H9 (cell line): Measurements from ENCODE around the gene TPD52L3. TPM values are rescaled to one million over a fixed set of nuclear protein-coding genes. Genes with fewer than 3 reads are reported as not detected.

Experiments used
- DNase-seq: peaks from one replicate; pipeline ENCODE4 v3.0.0-alpha.2; 2017
- H2AFZ ChIP-seq: one replicate; pipeline ENCODE4 v1.6.1; 2013; ENCODE audit warnings: mild to moderate bottlenecking, low read length, control low read depth, moderate library complexity
- H2AK5ac ChIP-seq: 2 replicates; pipeline ENCODE4 v1.6.1; 2013; ENCODE audit warnings: low read length, control low read depth, mixed read lengths; ENCODE audit not compliant: insufficient read length
- H2BK120ac ChIP-seq: one replicate; pipeline ENCODE4 v1.6.1; 2013; ENCODE audit warnings: low read depth, mild to moderate bottlenecking, low read length, control low read depth, inconsistent platforms; ENCODE audit not compliant: poor library complexity, severe bottlenecking
- H2BK12ac ChIP-seq: 2 replicates; pipeline ENCODE4 v1.6.1; 2013; ENCODE audit warnings: low read length, control low read depth, mixed read lengths, low read depth; ENCODE audit not compliant: insufficient read length
- H2BK15ac ChIP-seq: 2 replicates; pipeline ENCODE4 v1.6.1; 2013; ENCODE audit warnings: low read depth, low read length, control low read depth
- H2BK20ac ChIP-seq: one replicate; pipeline ENCODE4 v1.6.1; 2013; ENCODE audit warnings: low read depth, mild to moderate bottlenecking, low read length, control low read depth, inconsistent platforms; ENCODE audit not compliant: poor library complexity, severe bottlenecking
- H2BK5ac ChIP-seq: 2 replicates; pipeline ENCODE4 v1.6.1; 2013; ENCODE audit warnings: low read length, control low read depth, mixed read lengths; ENCODE audit not compliant: insufficient read length
- H3K14ac ChIP-seq: 2 replicates; pipeline ENCODE4 v1.6.1; 2013; ENCODE audit warnings: low read length, control low read depth; ENCODE audit not compliant: insufficient read depth
- H3K18ac ChIP-seq: 2 replicates; pipeline ENCODE4 v1.6.1; 2013; ENCODE audit warnings: low read depth, mild to moderate bottlenecking, mixed read lengths, low read length, control low read depth; ENCODE audit not compliant: insufficient read length
- H3K23ac ChIP-seq: 2 replicates; pipeline ENCODE4 v1.6.1; 2013; ENCODE audit warnings: low read length, control low read depth, mixed read lengths, low read depth; ENCODE audit not compliant: insufficient read length
- H3K23me2 ChIP-seq: 2 replicates; pipeline ENCODE4 v1.6.1; 2013; ENCODE audit warnings: low read depth, mild to moderate bottlenecking, mixed read lengths, low read length, control low read depth; ENCODE audit not compliant: insufficient read length, poor library complexity, severe bottlenecking
- H3K27ac ChIP-seq: 2 replicates; pipeline ENCODE4 v1.5.1; 2013; ENCODE audit warnings: low read length, control low read depth, mixed read lengths, low read depth; ENCODE audit not compliant: insufficient read length
- H3K27me3 ChIP-seq: 2 replicates; pipeline ENCODE4 v1.6.1; 2013; ENCODE audit warnings: low read length, control low read depth, inconsistent platforms; ENCODE audit not compliant: insufficient read depth
- H3K4ac ChIP-seq: 2 replicates; pipeline ENCODE4 v1.6.1; 2013; ENCODE audit warnings: low read depth, mild to moderate bottlenecking, control low read depth, inconsistent platforms, low read length, moderate library complexity
- H3K4me1 ChIP-seq: 2 replicates; pipeline ENCODE4 v1.6.1; 2013; ENCODE audit warnings: low read length, control low read depth, inconsistent platforms; ENCODE audit not compliant: insufficient read depth
- H3K4me2 ChIP-seq: 2 replicates; pipeline ENCODE4 v1.6.1; 2013; ENCODE audit warnings: low read length, control low read depth, mixed read lengths; ENCODE audit not compliant: insufficient read length, insufficient read depth
- H3K56ac ChIP-seq: 2 replicates; pipeline ENCODE4 v1.6.1; 2013; ENCODE audit warnings: low read depth, mild to moderate bottlenecking, mixed read lengths, low read length, control low read depth; ENCODE audit not compliant: insufficient read length
- H3K79me1 ChIP-seq: 2 replicates; pipeline ENCODE4 v1.6.1; 2013; ENCODE audit warnings: low read depth, mild to moderate bottlenecking, moderate library complexity, low read length, control low read depth, inconsistent platforms; ENCODE audit not compliant: insufficient read depth, poor library complexity, severe bottlenecking
- H3K79me2 ChIP-seq: 2 replicates; pipeline ENCODE4 v1.6.1; 2013; ENCODE audit warnings: low read length, control low read depth, inconsistent platforms; ENCODE audit not compliant: insufficient read depth
- H3K9ac ChIP-seq: 2 replicates; pipeline ENCODE4 v1.6.1; 2013; ENCODE audit warnings: low read length, control low read depth, mixed read lengths; ENCODE audit not compliant: insufficient read length; ENCODE audit errors: extremely low read depth
- H3K9me3 ChIP-seq: one replicate; pipeline ENCODE4 v1.6.1; 2013; ENCODE audit warnings: low read depth, low read length, inconsistent platforms; ENCODE audit not compliant: control insufficient read depth
- H3T11ph ChIP-seq: one replicate; pipeline ENCODE4 v1.6.1; 2013; ENCODE audit warnings: mild to moderate bottlenecking, low read length, control low read depth, inconsistent platforms
- H4K20me1 ChIP-seq: one replicate; pipeline ENCODE4 v1.6.1; 2013; ENCODE audit not compliant: control insufficient read depth, insufficient read length, insufficient read depth
- H4K5ac ChIP-seq: 2 replicates; pipeline ENCODE4 v1.6.1; 2013; ENCODE audit warnings: low read depth, mild to moderate bottlenecking, mixed read lengths, low read length, control low read depth; ENCODE audit not compliant: insufficient read length
- H4K8ac ChIP-seq: replicated peaks from 2 replicates; pipeline ENCODE4 v1.6.1; 2013; ENCODE audit warnings: low read length, control low read depth, mixed read lengths, low read depth; ENCODE audit not compliant: insufficient read length
- H4K91ac ChIP-seq: 2 replicates; pipeline ENCODE4 v1.6.1; 2013; ENCODE audit warnings: low read depth, mild to moderate bottlenecking, moderate library complexity, mixed read lengths, low read length, control low read depth; ENCODE audit not compliant: insufficient read length
- H3K27ac Mint-ChIP-seq, 3 experiments: 2 replicates in 2 of 3; 3 replicates in 1 of 3; pipeline ENCODE4 v1.8.0; 2020 to 2021; ENCODE audit warnings: mixed read lengths in 3 of 3, mild to moderate bottlenecking in 1 of 3, moderate library complexity in 1 of 3
- H3K27me3 Mint-ChIP-seq: 2 replicates; pipeline ENCODE4 v1.8.0; 2021; ENCODE audit warnings: low read depth, mild to moderate bottlenecking, moderate library complexity, mixed read lengths
- H3K36me3 Mint-ChIP-seq, 3 experiments: 2 replicates in 2 of 3; 3 replicates in 1 of 3; pipeline ENCODE4 v1.8.0; 2020 to 2021; ENCODE audit warnings: low read depth in 3 of 3, mixed read lengths in 3 of 3; ENCODE audit not compliant: insufficient read depth in 1 of 3
- H3K4me1 Mint-ChIP-seq, 2 experiments: 2 replicates each; pipeline ENCODE4 v1.8.0; 2020; ENCODE audit warnings: mixed read lengths in 2 of 2
- H3K4me3 Mint-ChIP-seq, 2 experiments: 2 replicates in 1 of 2; 3 replicates in 1 of 2; pipeline ENCODE4 v1.8.0; 2020 to 2021; ENCODE audit warnings: mild to moderate bottlenecking in 2 of 2, mixed read lengths in 2 of 2, moderate library complexity in 1 of 2
- H3K9me3 Mint-ChIP-seq, 2 experiments: 2 replicates in 1 of 2; 3 replicates in 1 of 2; pipeline ENCODE4 v1.8.0; 2020; ENCODE audit warnings: mild to moderate bottlenecking in 2 of 2, mixed read lengths in 2 of 2, moderate library complexity in 1 of 2
- CTCF ChIP-seq: fragments of 200-600 bp; sonication (generic); conservative IDR thresholded peaks from 3 replicates; pipeline ENCODE4 v1.8.0; 2021; ENCODE audit warnings: antibody characterized with exemption, mild to moderate bottlenecking
- WGBS: extraction: QIAGEN DNeasy Blood & Tissue Kit; methylation state at CpG from one replicate; pipeline ENCODE4 v1.1.7; 2013; ENCODE audit warnings: missing lambda C conversion rate, low lambda C conversion rate, mixed read lengths; ENCODE audit not compliant: insufficient read length; ENCODE audit errors: extremely low coverage; 5-methylcytosine and 5-hydroxymethylcytosine counted together
- long read RNA-seq: library from polyadenylated mRNA; unstranded; transcript quantifications from one replicate; pipeline ENCODE4 v2.0.0, GENCODE V29; 2020
- total RNA-seq: library from RNA; stranded (reverse); gene quantifications from 2 replicates; pipeline ENCODE4 v1.2.1, GENCODE V29; 2021

TPD52L3 gene
- total RNA-seq = not detected in 2 replicates
- long read RNA-seq = 0 reads

DNA sequence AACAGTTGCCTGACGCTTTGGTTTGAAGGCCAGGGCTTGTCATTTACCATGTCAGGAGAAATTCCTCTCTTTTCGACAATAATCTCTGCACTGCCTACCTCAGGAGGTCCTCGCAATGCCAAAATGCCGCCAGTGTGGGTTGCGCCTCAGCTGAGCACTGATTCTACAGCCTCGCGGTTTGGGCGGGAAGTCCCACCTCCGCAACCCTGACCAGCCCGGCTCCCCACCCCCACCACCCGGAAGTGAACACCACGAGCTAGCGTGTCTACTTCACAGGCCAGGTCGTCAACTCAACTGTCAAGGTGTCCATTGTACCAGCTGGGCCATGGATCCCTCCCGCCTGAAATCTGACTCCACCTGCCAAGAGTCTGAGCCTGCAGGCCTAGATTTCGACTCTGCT, at the start of gene TPD52L3:
Gene TPD52L3 (plus strand): TSS at position 273 of the 400 bp plus-strand sequence. CDS start 221 bp downstream, outside the sequence.
- H3K27ac Mint-ChIP-seq = no peak within 1 kb of the TSS
- Histone ChIP-seq H3K79me1 (no peaks in the 10 kb centered on the region), H3K23ac (no peak within 1 kb of the TSS), H4K91ac (no peak within 1 kb of the TSS), H3K9me3 (no peaks in the 10 kb centered on the region), H3T11ph (no peak within 1 kb of the TSS), H2BK120ac (no peak within 1 kb of the TSS), H2BK20ac (no peak within 1 kb of the TSS), H3K27me3 (no peaks in the 10 kb centered on the region), H2BK15ac (no peak within 1 kb of the TSS), H3K56ac (no peak within 1 kb of the TSS), H3K23me2 (no peaks in the 10 kb centered on the region), H3K9ac (no peak within 1 kb of the TSS), H4K5ac (no peak within 1 kb of the TSS), H3K4ac (no peak within 1 kb of the TSS), H2AK5ac (no peak within 1 kb of the TSS), H3K18ac (no peak within 1 kb of the TSS), H3K14ac (no peak within 1 kb of the TSS), H2BK12ac (no peak within 1 kb of the TSS), H3K27ac (no peak within 1 kb of the TSS), H2BK5ac (no peak within 1 kb of the TSS), H4K8ac (no peak within 1 kb of the TSS), H3K4me2 (no peak within 1 kb of the TSS), H3K79me2 (no peaks in the 10 kb centered on the region), H3K4me1 (no peaks in the 10 kb centered on the region), H2AFZ (no peak within 1 kb of the TSS), H4K20me1 (no peaks in the 10 kb centered on the region)
- no peaks in the 10 kb centered on the region for H3K36me3 Mint-ChIP-seq
- no peak for DNase-seq
- no peak within 1 kb of the TSS for H3K4me3 Mint-ChIP-seq
- no peaks in the 10 kb centered on the region; the same call in none of the 2 replicates for H3K27me3 Mint-ChIP-seq
- no peak for TF ChIP-seq CTCF
- no CpG with 5 or more reads among the region's 16 CpGs for WGBS
- H3K4me1 Mint-ChIP-seq = peaks cover 9% of the 10 kb centered on the region in 2 experiments
- H3K9me3 Mint-ChIP-seq = no peaks in the 10 kb centered on the region
